ENCODE results near the gene LRRC8A. TPM values are rescaled to one million over a fixed set of nuclear protein-coding genes. Genes with fewer than 3 reads are reported as not detected.

The LRRC8A gene
- total RNA-seq, 3 donors from 2014 or later, result 22.6 to 24.0 (median 23.6) TPM

- Mint-ChIP-seq H3K36me3 (ENCODE audit: insufficient read depth) (peaks cover 16% of the 10 kb centered on the region), H3K27me3 (ENCODE audit: low read depth) (no peaks in the 10 kb centered on the region)
- ATAC-seq, result no peak
Observed at GRCh38 chr9:128916204-128916603, 34.3 kb downstream of the LRRC8A start.

GRCh38 chr9:128916745-128917144, 34.8 kb downstream of the LRRC8A start:
- Mint-ChIP-seq H3K27me3 (ENCODE audit: low read depth) (no peaks in the 10 kb centered on the region), H3K36me3 (ENCODE audit: insufficient read depth) (peaks cover 16% of the 10 kb centered on the region), H3K4me3 (no peak overlapping the region), H3K4me1 (ENCODE audit: low read depth) (peaks cover 19% of the 10 kb centered on the region), H3K9me3 (no peaks in the 10 kb centered on the region)
- DNase-seq (no peak), ATAC-seq (no peak)

More at GRCh38 chr9:128916204-128916603, 34.3 kb downstream of the LRRC8A start:
- Mint-ChIP-seq H3K4me3 (no peak overlapping the region), H3K4me1 (ENCODE audit: low read depth) (peaks cover 24% of the 10 kb centered on the region), H3K9me3 (no peaks in the 10 kb centered on the region)
- DNase-seq, result no peak

- peaks cover 14% of the 10 kb centered on the region for H3K4me1 Mint-ChIP-seq (ENCODE audit: low read depth)
- ATAC-seq (no peak), DNase-seq (no peak)
- H3K36me3 Mint-ChIP-seq (ENCODE audit: insufficient read depth), result peaks cover 16% of the 10 kb centered on the region
- no peaks in the 10 kb centered on the region for H3K27me3 Mint-ChIP-seq (ENCODE audit: low read depth)
- no peaks in the 10 kb centered on the region for H3K9me3 Mint-ChIP-seq
- no peak overlapping the region for H3K4me3 Mint-ChIP-seq
Observed at GRCh38 chr9:128917151-128917849, 35.4 kb downstream of the LRRC8A start.

- no peak for ATAC-seq
- H3K9me3 Mint-ChIP-seq, result no peaks in the 10 kb centered on the region
- peaks cover 3% of the 10 kb centered on the region for H3K4me1 Mint-ChIP-seq (ENCODE audit: low read depth)
- H3K36me3 Mint-ChIP-seq (ENCODE audit: insufficient read depth), result peaks cover 10% of the 10 kb centered on the region
- no peak for DNase-seq
- no peak overlapping the region for H3K4me3 Mint-ChIP-seq
- no peaks in the 10 kb centered on the region for H3K27me3 Mint-ChIP-seq (ENCODE audit: low read depth)
Observed at GRCh38 chr9:128918921-128919320, 37.0 kb downstream of the LRRC8A start.

GRCh38 chr9:128919402-128920089, 37.6 kb downstream of the LRRC8A start:
- Mint-ChIP-seq H3K4me1 (ENCODE audit: low read depth) (no peaks in the 10 kb centered on the region), H3K9me3 (no peaks in the 10 kb centered on the region), H3K27me3 (ENCODE audit: low read depth) (no peaks in the 10 kb centered on the region), H3K4me3 (no peak overlapping the region), H3K36me3 (ENCODE audit: insufficient read depth) (peaks cover 10% of the 10 kb centered on the region)
- no peak for ATAC-seq
- DNase-seq, result no peak

- ATAC-seq (no peak), DNase-seq (no peak)
- no peaks in the 10 kb centered on the region for H3K27me3 Mint-ChIP-seq (ENCODE audit: low read depth)
- no peak within 1 kb of the TSS for H3K4me3 Mint-ChIP-seq
- no peaks in the 10 kb centered on the region for H3K9me3 Mint-ChIP-seq
- peaks cover 10% of the 10 kb centered on the region for H3K36me3 Mint-ChIP-seq (ENCODE audit: insufficient read depth)
- H3K4me1 Mint-ChIP-seq (ENCODE audit: low read depth), result no peaks in the 10 kb centered on the region
Observed at GRCh38 chr9:128920381-128921058, 38.6 kb downstream of the LRRC8A start, which contains the start of gene PHYHD1. PHYHD1 (plus strand) TSS chr9:128920982; CDS start chr9:128922324, 1,342 bp downstream.

- H3K4me3 Mint-ChIP-seq, result no peak overlapping the region
- no peaks in the 10 kb centered on the region for H3K4me1 Mint-ChIP-seq (ENCODE audit: low read depth)
- ATAC-seq (peak; percentile 61 to 77), DNase-seq (no peak)
- H3K36me3 Mint-ChIP-seq (ENCODE audit: insufficient read depth), result peaks cover 6% of the 10 kb centered on the region
- no peaks in the 10 kb centered on the region for H3K9me3 Mint-ChIP-seq
- no peaks in the 10 kb centered on the region for H3K27me3 Mint-ChIP-seq (ENCODE audit: low read depth)
Observed at GRCh38 chr9:128921881-128922763, 40.2 kb downstream of the LRRC8A start.

GRCh38 chr9:128923493-128923883, 41.6 kb downstream of the LRRC8A start:
- DNase-seq (no peak), ATAC-seq (no peak)
- Mint-ChIP-seq H3K4me3 (no peak overlapping the region), H3K9me3 (no peaks in the 10 kb centered on the region), H3K27me3 (ENCODE audit: low read depth) (no peaks in the 10 kb centered on the region), H3K4me1 (ENCODE audit: low read depth) (peaks cover 5% of the 10 kb centered on the region), H3K36me3 (ENCODE audit: insufficient read depth) (no peaks in the 10 kb centered on the region)

GRCh38 chr9:128927731-128928411, 45.9 kb downstream of the LRRC8A start:
- H3K36me3 Mint-ChIP-seq (ENCODE audit: insufficient read depth), result no peaks in the 10 kb centered on the region
- peaks cover 5% of the 10 kb centered on the region for H3K4me1 Mint-ChIP-seq (ENCODE audit: low read depth)
- H3K4me3 Mint-ChIP-seq, result no peak overlapping the region
- peak; percentile 55 to 82 for ATAC-seq
- no peaks in the 10 kb centered on the region for H3K9me3 Mint-ChIP-seq
- DNase-seq, result peak; percentile 45
- H3K27me3 Mint-ChIP-seq (ENCODE audit: low read depth), result no peaks in the 10 kb centered on the region

- H3K4me1 Mint-ChIP-seq (ENCODE audit: low read depth), result peaks cover 5% of the 10 kb centered on the region
- ATAC-seq (no peak), DNase-seq (no peak)
- H3K36me3 Mint-ChIP-seq (ENCODE audit: insufficient read depth), result no peaks in the 10 kb centered on the region
- no peaks in the 10 kb centered on the region for H3K9me3 Mint-ChIP-seq
- no peak overlapping the region for H3K4me3 Mint-ChIP-seq
- H3K27me3 Mint-ChIP-seq (ENCODE audit: low read depth), result no peaks in the 10 kb centered on the region
Observed at GRCh38 chr9:128928624-128929023, 46.7 kb downstream of the LRRC8A start.

- no peaks in the 10 kb centered on the region for H3K27me3 Mint-ChIP-seq (ENCODE audit: low read depth)
- no peaks in the 10 kb centered on the region for H3K36me3 Mint-ChIP-seq (ENCODE audit: insufficient read depth)
- DNase-seq (no peak), ATAC-seq (no peak)
- H3K9me3 Mint-ChIP-seq, result no peaks in the 10 kb centered on the region
- H3K4me3 Mint-ChIP-seq, result no peak overlapping the region
- peaks cover 5% of the 10 kb centered on the region for H3K4me1 Mint-ChIP-seq (ENCODE audit: low read depth)
Observed at GRCh38 chr9:128929560-128929959, 47.6 kb downstream of the LRRC8A start.

- Mint-ChIP-seq H3K27me3 (ENCODE audit: low read depth) (no peaks in the 10 kb centered on the region), H3K4me3 (no peak overlapping the region), H3K9me3 (no peaks in the 10 kb centered on the region), H3K36me3 (ENCODE audit: insufficient read depth) (no peaks in the 10 kb centered on the region), H3K4me1 (ENCODE audit: low read depth) (no peaks in the 10 kb centered on the region)
- no peak for DNase-seq
- ATAC-seq, result no peak
Observed at GRCh38 chr9:128933731-128934130, 51.8 kb downstream of the LRRC8A start.

GRCh38 chr9:128936171-128936865, 54.4 kb downstream of the LRRC8A start:
- Mint-ChIP-seq H3K4me3 (no peak overlapping the region), H3K4me1 (ENCODE audit: low read depth) (no peaks in the 10 kb centered on the region), H3K36me3 (ENCODE audit: insufficient read depth) (no peaks in the 10 kb centered on the region), H3K9me3 (no peaks in the 10 kb centered on the region), H3K27me3 (ENCODE audit: low read depth) (no peaks in the 10 kb centered on the region)
- ATAC-seq (no peak), DNase-seq (no peak)
